IPS DF 6.9 (cell line): ENCODE results near the gene KLHL41.
A peak's percentile ranks its signal among the peaks of the same experiment; 100 is the strongest.
"Not testable (repeated sequence)": the region's sequence is repeated elsewhere in the genome, so short reads cannot be mapped to it uniquely, and the experiment has no call there.

Experiments used
- DNase-seq: peaks from one replicate; pipeline ENCODE4 v3.0.0-alpha.2; 2013; ENCODE audit warnings: low read depth, low spot score
- H3K27ac ChIP-seq: one replicate; pipeline ENCODE4 v1.5.1; 2013; ENCODE audit warnings: low read length, control low read depth
- H3K27me3 ChIP-seq: 2 replicates; pipeline ENCODE4 v1.6.1; 2013; ENCODE audit warnings: mild to moderate bottlenecking, low read length; ENCODE audit not compliant: control insufficient read depth, insufficient read depth
- H3K36me3 ChIP-seq: 2 replicates; pipeline ENCODE4 v1.6.1; 2013; ENCODE audit warnings: low read length; ENCODE audit not compliant: control insufficient read depth, insufficient read depth
- H3K4me1 ChIP-seq: 2 replicates; pipeline ENCODE4 v1.6.1; 2013; ENCODE audit warnings: low read length; ENCODE audit not compliant: control insufficient read depth, insufficient read depth
- H3K4me3 ChIP-seq: 2 replicates; pipeline ENCODE4 v1.5.1; 2013; ENCODE audit warnings: mild to moderate bottlenecking, low read length
- H3K9me3 ChIP-seq: 2 replicates; pipeline ENCODE4 v1.6.1; 2013; ENCODE audit warnings: low read length, inconsistent platforms; ENCODE audit not compliant: control insufficient read depth, insufficient read depth
- WGBS: extraction: QIAGEN DNeasy Blood & Tissue Kit; methylation state at CpG from one replicate; pipeline ENCODE4 v1.1.7; 2013; ENCODE audit warnings: mixed read lengths, missing lambda C conversion rate; ENCODE audit not compliant: insufficient read length, insufficient coverage; 5-methylcytosine and 5-hydroxymethylcytosine counted together

Gene KLHL41

DNA sequence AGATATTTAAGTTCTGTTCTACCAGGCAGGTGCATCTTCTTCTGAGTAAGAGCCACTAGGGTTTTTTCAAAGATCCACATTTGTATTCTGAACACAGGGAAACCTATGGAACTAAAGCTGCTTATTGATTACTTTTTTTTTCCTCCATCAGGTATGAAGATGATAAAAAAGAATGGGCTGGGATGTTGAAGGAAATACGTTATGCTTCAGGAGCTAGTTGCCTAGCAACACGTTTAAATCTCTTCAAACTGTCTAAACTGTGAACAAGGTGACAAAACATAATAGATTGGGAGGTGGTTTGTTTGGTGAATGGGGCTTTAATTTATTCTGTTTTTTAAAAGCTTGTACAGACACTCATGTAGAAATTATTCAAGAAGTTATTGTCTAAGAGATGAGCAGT is 15.9 kb downstream of the KLHL41 start:
- no CpG with 5 or more reads among the region's 2 CpGs for WGBS
- Histone ChIP-seq H3K4me3 (no peak overlapping the region), H3K27me3 (no peaks in the 10 kb centered on the region), H3K36me3 (no peaks in the 10 kb centered on the region; the same call in 1 of the 2 replicates), H3K4me1 (no peaks in the 10 kb centered on the region), H3K27ac (no peak overlapping the region), H3K9me3 (no peaks in the 10 kb centered on the region)
- DNase-seq, result no peak

DNA sequence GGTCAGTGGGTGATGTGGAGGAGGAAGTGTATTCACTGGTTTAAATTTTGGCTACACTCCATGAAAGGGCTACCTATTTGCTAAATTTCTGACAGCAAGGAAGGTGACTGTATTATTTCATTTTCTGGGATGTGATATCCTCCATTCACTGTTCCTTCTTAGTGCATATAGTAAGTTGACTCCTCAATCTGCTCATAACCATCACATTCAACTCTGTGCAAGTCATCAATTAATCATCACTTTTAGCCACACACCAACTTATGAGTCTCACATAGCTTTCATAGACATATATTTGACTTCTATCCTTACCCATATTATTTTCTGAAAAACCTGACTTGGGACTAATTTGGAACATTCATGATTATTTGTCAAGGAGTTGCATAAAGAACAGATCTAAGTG is 16.9 kb downstream of the KLHL41 start:
- Histone ChIP-seq H3K4me1 (no peaks in the 10 kb centered on the region), H3K4me3 (no peak overlapping the region), H3K9me3 (no peaks in the 10 kb centered on the region), H3K27ac (no peak overlapping the region), H3K27me3 (no peaks in the 10 kb centered on the region), H3K36me3 (no peaks in the 10 kb centered on the region; the same call in 1 of the 2 replicates)
- DNase-seq, result no peak

DNA sequence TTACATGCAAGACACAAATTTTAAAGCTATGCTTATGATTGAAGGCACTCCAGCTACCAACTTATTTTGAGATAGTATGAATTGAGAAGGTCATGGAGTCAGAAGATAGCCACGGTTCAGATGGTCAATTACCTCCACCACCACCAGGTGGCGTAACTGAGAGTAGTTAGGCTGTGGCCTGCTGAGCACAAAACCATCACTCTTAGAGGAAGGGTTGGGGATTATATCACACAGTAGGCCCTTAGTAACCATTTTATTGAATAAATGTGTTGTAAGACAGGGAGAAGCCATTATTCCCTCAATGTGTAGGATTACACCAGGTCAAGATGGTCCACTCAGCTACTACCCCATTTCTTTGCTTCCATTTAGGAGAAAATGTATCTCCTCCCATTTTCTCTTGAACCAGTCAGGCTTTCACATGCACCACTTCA is 18.8 kb downstream of the KLHL41 start:
- Histone ChIP-seq H3K36me3 (no peaks in the 10 kb centered on the region; the same call in 1 of the 2 replicates), H3K4me3 (no peak overlapping the region), H3K27ac (no peak overlapping the region), H3K9me3 (no peaks in the 10 kb centered on the region), H3K27me3 (no peaks in the 10 kb centered on the region), H3K4me1 (no peaks in the 10 kb centered on the region)
- WGBS, result no CpG with 5 or more reads among the region's 2 CpGs
- peak; percentile 67 for DNase-seq

DNA sequence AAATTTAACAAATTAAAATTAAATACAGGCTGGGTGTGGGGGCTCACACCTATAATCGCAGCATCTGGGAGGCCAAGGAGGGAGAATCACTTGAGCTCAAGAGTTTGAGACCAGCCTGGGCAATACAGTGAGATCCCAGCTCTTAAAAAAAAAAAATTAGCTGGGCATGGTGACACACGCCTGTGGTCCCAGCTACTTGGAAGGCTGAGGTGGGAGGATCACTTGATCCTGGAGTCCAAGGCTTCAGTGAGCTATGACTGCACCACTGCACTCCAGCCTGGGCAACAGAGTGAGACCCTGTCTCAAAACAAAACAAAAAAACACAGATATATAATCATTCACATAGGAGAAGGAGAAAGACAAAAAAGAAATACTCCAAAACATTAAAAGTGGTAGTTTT is 30.0 kb downstream of the KLHL41 start:
- not testable (repeated sequence) for H3K9me3 ChIP-seq, H3K4me1 ChIP-seq, H3K27ac ChIP-seq, DNase-seq, H3K36me3 ChIP-seq, H3K4me3 ChIP-seq, H3K27me3 ChIP-seq
- no CpG with 5 or more reads among the region's 2 CpGs for whole genome bisulfite sequencing

DNA sequence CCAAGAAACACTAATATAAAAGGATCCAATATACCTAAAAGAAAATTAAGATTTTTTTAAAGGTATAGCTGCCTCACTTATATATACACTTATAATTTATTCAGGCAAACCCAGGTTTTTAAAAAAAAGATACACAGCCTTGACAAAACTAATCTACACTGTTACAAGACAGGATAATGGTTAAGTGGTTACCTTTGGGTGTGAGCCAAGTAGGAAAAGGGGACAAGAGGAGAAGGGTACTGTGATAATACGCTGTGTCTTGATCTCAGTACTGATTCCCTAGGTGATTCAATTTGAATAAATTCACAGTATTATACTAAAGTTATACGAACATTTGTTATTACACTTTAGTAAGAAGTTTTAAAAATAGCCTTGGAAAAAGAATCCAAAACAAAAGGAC is 30.6 kb downstream of the KLHL41 start:
- Histone ChIP-seq H3K27me3 (no peaks in the 10 kb centered on the region), H3K27ac (no peak overlapping the region), H3K9me3 (no peaks in the 10 kb centered on the region), H3K4me1 (no peaks in the 10 kb centered on the region), H3K4me3 (no peak overlapping the region), H3K36me3 (no peaks in the 10 kb centered on the region)
- WGBS, result no CpG with 5 or more reads among the region's 2 CpGs
- DNase-seq, result no peak

DNA sequence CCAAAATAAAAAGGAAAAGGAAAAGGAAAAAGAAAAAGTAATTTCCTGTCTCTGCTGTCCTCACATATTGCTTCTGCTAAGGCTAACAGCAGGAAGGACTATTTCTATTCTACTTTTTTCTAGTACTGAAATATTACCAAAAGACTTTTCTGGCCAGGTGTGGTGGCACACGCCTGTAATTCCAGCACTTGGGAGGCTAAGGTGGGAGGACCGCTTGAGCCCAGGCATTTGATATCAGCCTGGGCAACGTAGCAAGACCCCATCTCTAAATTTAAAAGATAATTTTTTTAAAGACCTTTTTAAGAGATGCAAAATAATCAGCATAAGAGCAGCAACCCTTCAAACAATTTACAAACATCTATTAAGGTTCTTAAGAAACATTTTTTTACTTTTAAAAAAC is 32.9 kb downstream of the KLHL41 start:
- H3K36me3 ChIP-seq, result no peaks in the 10 kb centered on the region; the same call in 1 of the 2 replicates
- H3K4me1 ChIP-seq, result no peaks in the 10 kb centered on the region
- H3K27ac ChIP-seq, result no peak overlapping the region
- no peaks in the 10 kb centered on the region for H3K27me3 ChIP-seq
- no peak overlapping the region for H3K4me3 ChIP-seq
- DNase-seq, result no peak
- WGBS, result no CpG with 5 or more reads among the region's 3 CpGs
- no peaks in the 10 kb centered on the region for H3K9me3 ChIP-seq

DNA sequence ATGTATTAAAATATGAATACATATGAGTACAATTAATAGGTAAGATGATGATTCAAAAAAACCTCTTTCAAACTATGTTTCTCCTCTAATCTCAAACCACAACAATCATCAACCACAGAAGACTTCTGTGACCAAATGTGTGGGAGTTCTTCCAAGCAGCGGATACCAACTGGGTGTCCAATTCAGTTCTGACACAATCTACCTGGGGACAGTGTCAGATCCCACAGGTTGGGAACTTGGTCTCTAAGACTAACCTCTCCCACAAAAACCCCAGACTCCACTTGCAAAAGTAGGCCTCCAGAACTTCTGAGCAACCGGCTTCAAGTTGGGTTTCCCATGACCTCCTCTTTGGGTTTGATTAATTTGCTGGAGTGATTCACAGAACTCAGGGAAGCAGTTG is 37.3 kb downstream of the KLHL41 start:
- Histone ChIP-seq H3K27ac (no peak overlapping the region), H3K36me3 (no peaks in the 10 kb centered on the region; the same call in 1 of the 2 replicates), H3K9me3 (no peaks in the 10 kb centered on the region), H3K27me3 (no peaks in the 10 kb centered on the region), H3K4me3 (no peak overlapping the region), H3K4me1 (no peaks in the 10 kb centered on the region)
- no peak for DNase-seq
- no CpG with 5 or more reads among the region's 2 CpGs for WGBS

DNA sequence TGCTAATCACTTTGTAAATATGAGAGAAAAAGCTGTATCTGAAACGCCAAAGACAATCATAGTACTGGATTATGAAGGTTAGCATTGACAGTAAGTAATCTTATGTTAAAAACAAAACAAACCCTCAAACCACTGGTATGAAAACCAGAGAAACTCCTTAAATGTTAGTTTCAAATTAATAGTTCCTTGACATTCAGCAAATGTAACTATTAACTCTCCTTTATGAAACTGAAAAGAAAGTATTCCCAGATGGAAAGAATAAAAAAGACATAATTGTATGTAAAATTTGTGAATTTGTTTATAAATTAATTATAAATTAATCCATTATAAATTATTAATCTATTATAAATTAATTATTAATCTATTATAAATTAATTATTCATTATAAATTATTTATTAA is 51.9 kb downstream of the KLHL41 start:
- H3K4me1 ChIP-seq, result no peaks in the 10 kb centered on the region
- no peak for DNase-seq
- H3K9me3 ChIP-seq, result no peaks in the 10 kb centered on the region
- H3K27me3 ChIP-seq, result no peaks in the 10 kb centered on the region
- no peak overlapping the region for H3K4me3 ChIP-seq
- no peaks in the 10 kb centered on the region; the same call in 1 of the 2 replicates for H3K36me3 ChIP-seq
- H3K27ac ChIP-seq, result no peak overlapping the region
- no CpG with 5 or more reads among the region's 1 CpG for WGBS

DNA sequence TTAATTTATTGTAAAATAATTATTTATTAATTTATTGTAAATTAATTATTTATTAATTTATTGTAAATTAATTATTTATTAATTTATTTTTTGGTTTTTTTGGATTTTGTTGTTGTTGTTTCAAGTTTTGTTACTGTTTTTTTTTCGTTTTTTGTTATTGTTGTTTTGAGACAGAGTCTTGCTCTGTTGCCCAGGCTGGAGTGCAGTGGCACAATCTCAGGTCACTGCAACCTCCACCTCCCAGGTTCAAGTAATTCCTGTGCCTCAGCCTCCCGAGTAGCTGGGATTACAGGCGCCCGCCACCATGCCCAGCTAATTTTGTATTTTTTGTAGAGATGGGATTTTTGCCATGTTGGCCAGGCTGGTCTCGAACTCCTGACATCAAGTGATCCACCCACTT is 52.6 kb downstream of the KLHL41 start:
- not testable (repeated sequence) for H3K9me3 ChIP-seq, H3K27ac ChIP-seq, H3K27me3 ChIP-seq, H3K4me1 ChIP-seq, H3K4me3 ChIP-seq, H3K36me3 ChIP-seq, DNase-seq
- WGBS, result 100% methylated on average over 1 of the region's 5 CpGs

DNA sequence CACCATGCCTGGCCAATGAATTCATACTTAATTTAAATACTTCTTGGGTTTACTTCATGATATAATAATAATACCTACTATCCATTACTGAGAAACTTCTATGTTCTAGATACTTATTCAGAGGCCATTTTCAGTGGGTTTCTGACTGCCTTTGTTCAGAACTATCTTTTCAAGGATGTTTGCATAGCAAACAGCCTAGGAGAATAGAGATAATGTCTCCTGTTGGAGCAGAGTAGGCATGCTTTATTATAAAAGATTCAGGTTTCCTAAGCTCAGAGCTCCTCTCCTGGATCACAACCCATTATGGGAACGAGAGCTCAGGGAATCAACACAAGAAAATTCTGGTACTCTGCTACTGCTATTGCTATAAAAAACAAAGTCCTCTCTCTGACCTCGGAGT is 53.0 kb downstream of the KLHL41 start:
- WGBS, result no CpG with 5 or more reads among the region's 2 CpGs
- Histone ChIP-seq H3K27ac (no peak overlapping the region), H3K36me3 (no peaks in the 10 kb centered on the region; the same call in 1 of the 2 replicates), H3K4me1 (no peaks in the 10 kb centered on the region), H3K27me3 (no peaks in the 10 kb centered on the region), H3K9me3 (no peaks in the 10 kb centered on the region), H3K4me3 (no peak overlapping the region)
- DNase-seq, result no peak

DNA sequence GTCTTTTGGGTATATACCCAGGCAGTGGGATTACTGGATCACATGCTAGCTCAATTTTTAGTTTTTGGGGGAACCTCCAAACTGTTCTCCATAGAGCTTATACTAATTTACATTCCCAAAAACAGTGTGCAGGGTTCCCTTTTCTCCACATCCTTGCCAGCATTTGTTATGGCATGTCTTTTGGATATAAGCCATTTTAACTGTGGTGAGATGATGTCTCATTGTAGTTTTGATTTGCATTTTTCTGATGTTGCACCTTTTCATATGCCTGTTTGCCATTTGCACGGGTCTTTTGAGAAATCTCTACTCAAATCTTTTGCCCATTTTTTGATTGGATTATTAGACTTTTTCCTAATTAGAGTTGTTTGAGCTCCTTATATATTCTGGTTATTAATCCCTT is 56.2 kb downstream of the KLHL41 start:
- DNase-seq, result no peak
- Histone ChIP-seq H3K4me1 (no peaks in the 10 kb centered on the region), H3K9me3 (no peaks in the 10 kb centered on the region), H3K4me3 (no peak overlapping the region), H3K27ac (no peak overlapping the region), H3K27me3 (no peaks in the 10 kb centered on the region), H3K36me3 (no peaks in the 10 kb centered on the region)
- no CpG with 5 or more reads among the region's 1 CpG for WGBS
